ENCODE data around the gene BCKDHB.
"Not testable (repeated sequence)": the region's sequence is repeated elsewhere in the genome, so short reads cannot be mapped to it uniquely, and the experiment has no call there.

BCKDHB gene

DNA sequence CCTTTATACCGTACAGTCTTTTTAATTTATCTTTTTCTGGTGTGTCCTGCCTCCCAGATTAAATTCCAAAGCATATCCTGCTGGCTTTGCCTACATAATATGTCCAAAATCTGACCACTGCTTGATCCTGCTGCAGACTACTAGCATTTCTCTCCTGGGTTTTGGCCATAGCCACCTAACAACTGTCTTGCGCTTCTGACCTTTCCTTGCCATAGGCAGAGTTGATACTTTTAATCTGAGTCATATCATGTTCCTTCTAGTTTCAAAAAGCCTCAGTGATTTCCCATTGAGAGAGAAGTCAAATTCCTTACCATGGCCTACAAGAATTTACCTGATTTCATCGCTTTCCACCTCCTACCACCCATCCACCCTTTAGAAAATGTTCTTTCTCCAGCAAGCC lies 104.8 kb downstream of the BCKDHB start:
- FAIRE-seq = no peak

DNA sequence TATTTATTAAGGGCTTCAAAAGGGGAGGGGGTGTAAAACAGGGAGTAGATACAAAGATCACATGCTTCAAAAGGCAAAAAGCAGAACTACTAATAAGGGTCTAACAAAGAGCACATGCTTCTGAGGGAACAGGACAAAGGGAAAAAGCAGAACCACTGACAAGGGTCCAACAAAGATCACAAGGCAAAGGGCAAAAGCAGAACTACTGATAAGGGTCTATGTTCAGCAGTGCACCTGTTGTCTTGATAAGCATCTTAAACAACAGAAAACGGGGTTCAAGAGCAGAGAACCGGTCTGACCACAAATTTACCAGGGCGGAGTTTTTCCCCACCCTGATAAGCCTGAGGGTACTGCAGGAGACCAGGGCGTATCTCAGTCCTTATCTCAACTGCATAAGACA lies 105.4 kb downstream of the BCKDHB start:
- not testable (repeated sequence) for FAIRE-seq

DNA sequence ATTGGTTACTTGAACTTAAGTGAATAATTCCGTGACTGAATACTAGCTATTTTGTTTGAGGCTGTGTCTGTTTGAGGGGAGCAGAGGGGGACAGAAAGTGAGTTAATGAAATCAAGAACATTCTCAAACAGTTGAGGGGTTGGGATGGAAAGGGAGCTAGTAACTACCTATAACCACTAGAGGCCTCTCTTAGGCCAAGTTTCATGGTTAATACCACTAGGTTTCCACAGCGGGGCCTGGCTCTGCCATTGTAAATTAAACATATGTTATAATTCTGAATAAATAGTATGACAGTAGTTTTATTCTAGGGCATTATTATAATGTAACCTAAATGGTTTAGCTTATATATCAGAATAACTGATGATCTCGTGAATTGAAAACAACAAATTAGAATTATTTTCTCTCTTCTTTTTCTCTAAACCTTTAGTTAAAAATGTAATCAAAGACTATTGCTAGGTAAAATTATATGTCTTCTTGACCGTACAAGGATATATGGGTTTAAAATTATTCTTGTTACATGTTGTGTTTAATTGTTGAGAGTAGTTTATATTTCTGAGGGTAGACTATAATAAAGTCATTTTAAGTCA lies 108.1 kb downstream of the BCKDHB start:
- no peak for FAIRE-seq

DNA sequence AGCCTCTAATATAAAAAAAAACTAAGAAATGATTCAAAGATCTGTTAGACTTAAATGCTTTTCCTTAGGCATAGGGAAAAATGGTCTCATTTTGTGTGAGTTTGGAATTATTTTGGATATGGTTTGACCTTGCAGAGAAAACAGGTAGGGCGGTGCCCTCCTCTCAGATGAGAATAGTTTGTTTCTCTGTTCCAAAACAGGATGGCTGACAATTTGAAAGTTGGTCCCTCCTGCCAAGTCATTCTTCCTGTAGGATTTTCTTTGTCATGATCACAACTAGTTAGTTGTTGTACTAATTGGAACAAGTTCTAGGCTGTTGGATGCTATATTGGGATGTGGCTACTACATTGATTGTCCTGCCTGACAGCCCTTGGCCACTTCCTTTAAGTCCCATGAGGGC lies 108.6 kb downstream of the BCKDHB start:
- no peak for FAIRE-seq

DNA sequence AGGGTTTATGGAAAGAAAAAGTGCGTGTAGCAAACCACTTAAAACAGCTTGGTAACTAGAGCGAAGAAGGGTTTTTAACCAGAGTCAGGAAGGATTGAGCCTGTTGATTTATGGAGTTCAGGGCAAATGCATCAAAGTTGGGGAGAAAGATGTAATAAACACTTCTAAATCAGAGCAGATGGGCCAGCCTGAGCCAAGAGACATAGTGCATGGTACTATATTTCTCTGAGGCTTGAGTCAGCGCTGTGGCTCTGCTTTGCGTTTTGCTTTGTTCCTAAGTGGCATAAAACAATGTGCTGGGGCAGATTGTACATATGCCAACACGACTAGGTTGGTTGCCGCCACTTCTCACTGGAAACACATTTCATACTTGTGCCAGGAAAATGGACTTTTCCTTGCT lies 111.3 kb downstream of the BCKDHB start:
- FAIRE-seq = no peak

DNA sequence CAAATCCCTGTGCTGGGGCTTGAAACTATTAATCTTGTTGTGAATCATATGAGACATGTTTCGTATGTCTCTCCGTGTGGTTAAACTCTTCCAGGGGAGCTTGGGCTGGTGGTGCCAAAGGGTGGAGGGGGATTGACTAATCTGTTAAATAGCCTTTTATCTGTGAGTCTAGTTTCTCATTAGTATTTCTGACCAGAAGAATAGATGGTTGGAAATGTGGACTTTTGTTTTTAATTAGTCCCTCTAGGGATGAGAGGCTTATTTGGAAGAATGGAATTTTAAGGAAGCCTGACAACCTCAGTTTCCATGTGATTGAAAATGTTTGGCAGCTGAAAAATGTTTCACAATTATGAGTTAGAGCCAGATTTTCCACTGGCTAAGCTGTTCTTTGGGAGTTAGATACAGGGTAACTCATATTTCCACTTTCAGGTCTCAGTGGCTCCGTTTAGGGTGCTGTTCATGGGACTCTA lies 117.3 kb downstream of the BCKDHB start:
- no peak for FAIRE-seq

DNA sequence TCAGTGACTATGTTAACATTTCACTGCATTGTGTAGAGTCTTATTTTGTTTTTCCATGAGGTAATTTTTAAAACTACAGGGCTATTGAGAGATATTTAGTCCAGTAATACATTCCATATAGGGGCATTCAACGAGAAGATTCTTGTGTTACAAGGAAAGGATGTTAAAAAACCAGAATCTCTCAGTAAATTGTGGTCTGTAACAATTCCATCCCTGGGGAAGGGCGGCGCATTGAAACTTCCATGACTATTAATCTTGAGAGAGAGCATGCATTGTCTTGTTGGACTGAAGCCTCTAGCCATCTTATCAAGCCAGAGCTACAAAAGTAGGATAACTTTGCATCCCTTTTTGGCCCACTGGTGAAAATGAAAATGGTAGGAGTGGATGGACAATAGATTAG lies 119.7 kb downstream of the BCKDHB start:
- no peak for FAIRE-seq

DNA sequence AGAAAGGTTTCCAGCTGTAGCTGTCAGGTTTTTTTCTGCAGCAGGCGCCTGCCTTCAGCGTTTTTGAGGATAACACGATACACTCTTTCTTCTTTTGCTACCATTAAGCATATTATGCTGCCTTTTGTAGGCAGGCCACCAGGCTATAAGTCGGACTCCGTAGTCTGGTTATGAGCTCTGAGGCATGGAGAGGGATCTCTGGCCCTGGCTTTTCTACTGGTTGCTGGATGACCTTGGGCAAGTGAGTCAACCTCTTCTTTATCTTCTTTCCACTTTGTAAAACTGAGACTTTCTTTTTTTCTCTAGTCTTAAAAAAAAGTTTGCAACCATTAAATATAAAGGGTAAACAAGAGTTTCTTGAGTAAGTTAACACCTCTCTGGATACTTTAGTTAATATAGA lies 120.2 kb downstream of the BCKDHB start:
- FAIRE-seq = no peak

DNA sequence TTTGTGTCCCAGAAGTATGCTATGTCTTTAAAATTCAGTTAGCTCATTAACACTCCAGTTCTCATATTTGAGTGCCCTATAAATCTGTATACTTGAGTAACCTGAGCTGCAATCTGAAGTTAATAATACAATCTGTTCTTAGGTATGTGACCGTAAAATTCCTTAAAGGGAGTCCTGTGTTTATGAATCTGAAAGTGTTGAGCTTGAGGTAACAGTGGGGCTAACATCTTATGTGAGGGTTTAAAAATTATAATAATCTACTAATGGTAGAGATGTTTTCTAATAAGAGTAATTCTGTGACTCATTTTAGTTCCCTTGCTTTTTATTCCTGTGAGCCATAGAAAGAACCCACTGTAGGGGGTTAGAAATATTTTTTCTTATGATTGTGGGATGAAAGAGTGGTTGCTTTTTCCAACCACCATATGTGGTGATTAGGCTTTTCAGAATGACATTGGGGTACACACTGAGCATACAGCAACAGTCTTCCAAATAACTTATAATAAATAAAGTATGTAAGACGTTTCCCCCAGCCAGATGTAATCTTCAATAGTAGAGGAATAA lies 121.2 kb downstream of the BCKDHB start:
- FAIRE-seq = no peak

DNA sequence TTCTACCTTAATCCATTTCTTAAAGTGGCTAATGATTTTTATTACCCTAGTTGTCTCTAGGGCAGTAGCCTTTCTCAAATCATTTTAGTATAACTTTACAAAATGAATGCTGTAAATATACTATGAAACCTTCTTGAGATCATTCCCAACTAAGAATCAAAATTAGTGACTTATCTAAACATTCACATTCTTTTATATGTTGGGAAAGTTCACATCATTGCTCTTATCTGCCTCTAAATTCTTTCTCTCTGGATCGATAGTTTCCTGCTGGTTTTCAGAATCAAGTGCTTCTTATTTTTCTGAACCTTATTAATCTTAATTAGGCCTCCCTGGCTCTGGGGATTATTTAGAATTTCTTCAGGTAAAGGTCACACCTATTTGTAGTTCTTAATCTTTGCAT lies 126.8 kb downstream of the BCKDHB start:
- FAIRE-seq = no peak

DNA sequence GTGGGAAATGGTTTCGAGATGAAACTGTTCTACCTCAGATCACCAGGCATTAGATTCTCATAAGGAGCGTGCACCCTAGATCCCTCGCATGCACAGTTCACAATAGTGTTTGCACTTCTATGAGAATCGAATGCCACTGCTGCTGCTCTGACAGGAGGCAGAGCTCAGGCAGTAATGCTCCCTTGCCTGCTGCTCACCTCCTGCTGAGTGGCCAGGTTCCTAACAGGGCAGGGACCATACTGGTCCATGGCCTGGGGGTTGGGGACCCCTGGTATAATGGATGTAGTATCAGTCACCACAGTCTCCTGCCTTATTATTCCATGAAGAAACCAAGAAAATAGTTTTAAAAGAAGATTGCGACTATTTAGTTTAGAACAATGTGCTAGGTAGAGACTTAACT lies 127.5 kb downstream of the BCKDHB start:
- FAIRE-seq = no peak

DNA sequence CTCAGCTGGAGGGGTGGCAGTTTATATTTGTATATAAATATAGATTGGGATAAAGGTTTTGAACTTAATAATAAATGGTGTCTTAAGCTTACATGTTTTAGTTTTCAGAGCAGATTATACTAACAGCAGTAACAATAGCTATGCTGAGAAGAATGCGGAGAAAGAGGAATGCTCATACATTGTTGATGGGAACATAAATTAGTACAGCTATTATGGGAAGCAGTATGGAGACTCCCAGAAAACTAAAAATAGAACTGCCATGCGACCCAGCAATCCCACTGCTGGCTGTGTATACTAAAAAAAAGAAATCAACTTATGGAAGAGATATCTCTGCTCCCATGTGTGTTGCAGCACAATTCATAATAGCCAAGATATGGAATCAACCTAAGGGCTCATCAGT lies 127.9 kb downstream of the BCKDHB start:
- FAIRE-seq = no peak

DNA sequence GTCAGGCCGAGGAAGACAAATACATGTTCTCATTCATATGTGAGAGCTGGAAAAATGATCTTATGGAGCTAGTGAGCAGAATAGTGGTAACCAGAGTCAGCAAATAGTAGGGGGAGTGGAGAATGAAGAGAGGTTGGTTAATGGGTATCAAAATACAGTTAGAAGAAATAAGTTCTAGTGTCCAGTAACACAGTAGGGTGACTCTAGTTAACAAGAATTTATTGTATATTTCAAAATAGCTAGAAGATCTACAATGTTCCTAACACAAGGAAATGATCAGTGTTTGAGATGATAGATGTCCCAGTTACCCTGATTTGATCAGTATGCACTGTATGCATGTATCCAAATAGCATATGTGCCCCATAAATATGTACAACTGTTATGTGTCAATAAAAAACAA lies 128.4 kb downstream of the BCKDHB start:
- FAIRE-seq = no peak

DNA sequence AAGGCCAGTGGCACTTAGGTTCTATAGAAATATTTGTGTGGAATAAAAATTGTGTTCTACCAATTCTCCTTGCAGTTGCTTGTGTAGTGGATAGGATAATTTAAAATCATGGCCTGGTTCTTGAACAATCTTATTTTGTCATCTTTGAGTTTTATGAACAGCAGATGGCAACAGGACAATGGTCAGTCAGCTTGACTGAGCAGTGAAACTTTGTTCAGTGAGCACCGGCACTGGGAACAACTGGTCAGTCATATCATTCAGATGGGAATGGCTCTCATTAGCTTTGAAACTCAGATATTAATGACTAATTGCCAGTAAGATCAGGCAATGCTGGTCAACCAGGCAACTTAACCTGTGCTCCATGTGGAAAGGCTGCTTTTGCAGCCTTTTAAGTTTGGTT lies 129.2 kb downstream of the BCKDHB start:
- no peak for FAIRE-seq

DNA sequence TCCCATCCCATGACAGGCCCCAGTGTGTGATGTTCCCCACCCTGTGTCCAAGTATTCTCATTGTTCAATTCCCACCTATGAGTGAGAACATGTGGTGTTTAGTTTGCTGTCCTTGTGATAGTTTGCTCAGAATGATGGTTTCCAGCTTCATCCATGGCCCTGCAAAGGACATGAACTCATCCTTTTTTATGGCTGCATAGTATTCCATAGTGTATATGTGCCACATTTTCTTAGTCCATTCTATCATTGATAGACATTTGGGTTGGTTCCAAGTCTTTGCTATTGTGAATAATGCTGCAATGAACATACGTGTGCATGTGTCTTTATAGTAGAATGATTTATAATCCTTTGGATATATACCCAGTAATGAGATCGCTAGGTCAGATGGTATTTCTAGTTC lies 132.3 kb downstream of the BCKDHB start:
- not testable (repeated sequence) for FAIRE-seq

DNA sequence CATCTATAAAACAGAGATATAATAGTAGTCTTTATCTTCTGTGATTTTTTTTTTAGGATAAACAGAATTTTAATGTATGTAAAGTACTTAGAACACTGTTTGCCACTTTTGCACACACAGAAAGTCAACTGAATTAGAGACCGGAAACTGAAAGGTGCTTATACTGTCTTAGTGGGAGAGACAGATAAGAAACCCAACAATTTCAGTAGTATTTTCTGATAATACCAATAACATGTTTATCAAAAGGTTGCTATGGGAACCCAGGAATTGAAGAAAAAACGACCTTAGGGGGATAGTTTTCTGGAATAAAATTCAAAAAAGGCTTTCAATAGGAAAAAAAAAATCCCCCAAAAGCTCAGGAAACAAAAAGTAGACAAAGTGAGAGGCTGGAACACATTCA lies 138.6 kb downstream of the BCKDHB start:
- FAIRE-seq = no peak

DNA sequence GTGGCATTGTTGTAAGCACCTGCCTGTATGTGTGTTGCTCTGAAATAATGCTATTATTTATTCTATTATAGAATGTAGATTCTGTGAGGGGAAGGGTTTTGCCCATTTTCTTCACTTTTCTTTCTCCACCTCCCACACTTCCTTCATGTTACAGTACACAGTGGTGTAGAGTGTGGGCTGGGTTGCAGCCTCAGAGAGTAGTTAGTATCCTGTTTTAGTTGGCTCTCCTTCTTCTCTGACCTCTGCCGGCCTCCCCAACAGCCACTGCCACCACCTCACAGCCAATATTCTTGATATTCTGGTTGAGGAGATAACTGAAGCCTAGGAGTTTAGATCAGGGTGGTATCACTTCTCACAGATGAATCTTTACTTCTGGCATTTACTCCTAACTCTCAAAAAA lies 143.4 kb downstream of the BCKDHB start:
- no peak for FAIRE-seq

DNA sequence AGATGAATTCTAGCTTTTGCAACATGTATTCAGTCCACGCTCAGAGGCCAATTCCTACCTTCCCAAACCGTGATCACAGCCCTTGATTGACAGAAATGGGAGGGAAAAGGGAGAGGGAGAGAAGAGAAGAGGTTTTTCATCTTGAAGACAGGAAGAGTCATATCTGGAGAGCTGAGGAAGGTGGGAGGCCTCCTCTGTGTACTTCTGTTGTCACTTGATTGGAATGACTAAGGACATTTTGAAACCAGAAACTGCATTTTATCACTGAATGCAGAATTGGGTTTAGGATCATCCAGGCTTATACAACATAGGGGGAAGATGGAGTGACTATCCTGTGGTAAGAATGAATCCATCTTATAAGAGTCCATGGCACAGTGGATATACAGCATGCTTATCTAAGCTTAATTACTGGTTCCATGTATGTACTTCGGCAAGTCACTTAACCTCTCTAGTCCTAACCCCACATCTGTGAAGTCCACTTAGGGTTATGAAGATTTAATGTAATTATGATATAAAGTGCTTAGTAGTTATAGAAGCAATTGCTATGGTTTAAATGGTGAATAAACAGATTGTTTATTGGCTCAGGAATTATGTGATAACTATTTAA lies 144.0 kb downstream of the BCKDHB start:
- FAIRE-seq = no peak

DNA sequence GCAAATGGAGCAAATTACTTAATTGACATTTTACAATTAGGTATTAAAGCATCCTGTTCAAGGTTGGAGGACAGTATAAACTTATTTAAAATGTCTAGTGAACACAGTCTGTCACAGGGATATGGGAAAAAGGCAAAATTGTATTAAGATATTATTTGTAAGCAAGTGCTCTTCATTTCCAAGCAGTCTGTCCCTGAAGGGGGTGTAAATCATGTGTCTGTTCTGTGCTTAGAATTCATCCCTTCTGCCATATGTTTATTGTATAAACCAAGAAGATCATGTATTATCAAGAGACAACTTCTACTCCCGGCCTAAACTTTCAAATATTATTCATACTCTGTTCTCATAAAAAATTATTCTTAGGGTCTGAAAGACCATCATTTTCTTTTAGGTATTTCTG lies 144.8 kb downstream of the BCKDHB start:
- FAIRE-seq = no peak

DNA sequence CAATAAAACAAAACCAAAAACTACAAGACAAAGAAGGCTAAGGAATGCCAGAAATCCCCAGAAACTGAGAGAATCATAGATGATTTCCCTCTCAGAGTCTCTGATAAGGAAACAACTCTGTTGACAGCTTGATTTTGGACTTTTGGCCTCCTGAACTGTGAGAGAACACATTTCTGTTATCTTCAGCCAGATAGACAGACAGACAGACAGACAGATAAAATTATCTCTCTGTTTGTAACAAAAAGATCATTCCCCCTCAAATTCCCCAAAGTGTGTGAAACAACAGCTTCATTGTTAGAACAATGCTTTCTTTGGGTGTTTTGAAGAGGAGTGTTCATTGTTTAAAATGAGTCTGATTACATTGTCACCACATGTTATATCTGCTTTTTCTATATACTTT lies 148.2 kb downstream of the BCKDHB start:
- FAIRE-seq = no peak

DNA sequence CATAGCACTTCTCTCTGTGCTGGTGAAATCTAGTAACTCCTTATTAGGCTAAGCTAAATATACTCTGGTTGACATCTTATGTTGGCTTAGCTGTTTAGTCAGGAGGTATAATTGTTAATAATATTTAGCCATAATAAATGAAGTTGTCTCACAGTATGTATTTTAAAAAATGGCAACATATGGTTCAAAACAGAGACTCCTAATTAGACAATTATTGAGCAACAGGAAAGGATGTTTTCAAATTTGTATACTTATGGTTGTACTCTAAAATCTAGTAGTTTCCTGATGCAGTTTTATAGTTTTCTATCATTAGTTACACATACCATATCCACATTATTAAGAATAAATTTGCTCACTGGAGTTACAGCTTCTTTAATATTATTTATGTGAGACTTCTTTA lies 150.2 kb downstream of the BCKDHB start:
- FAIRE-seq = no peak

DNA sequence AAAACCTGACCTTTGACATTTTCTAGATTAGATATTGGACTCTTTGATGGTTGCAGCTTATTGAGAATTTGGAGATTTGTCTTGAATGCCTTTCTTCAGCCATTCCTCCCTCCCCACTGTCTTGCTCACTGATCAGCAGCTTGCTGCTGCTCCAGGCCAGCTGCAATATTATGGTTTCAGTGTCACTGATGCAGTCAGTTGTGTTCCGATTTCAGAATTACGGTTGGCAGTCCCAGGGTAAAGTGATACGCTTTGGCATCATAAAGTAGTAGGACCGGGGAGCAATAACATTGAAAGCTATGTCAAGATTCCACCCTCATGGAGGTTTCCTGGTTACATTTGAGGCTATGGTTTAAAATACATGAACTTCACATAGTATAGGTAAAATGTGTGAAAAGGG lies 152.6 kb downstream of the BCKDHB start:
- FAIRE-seq = no peak

DNA sequence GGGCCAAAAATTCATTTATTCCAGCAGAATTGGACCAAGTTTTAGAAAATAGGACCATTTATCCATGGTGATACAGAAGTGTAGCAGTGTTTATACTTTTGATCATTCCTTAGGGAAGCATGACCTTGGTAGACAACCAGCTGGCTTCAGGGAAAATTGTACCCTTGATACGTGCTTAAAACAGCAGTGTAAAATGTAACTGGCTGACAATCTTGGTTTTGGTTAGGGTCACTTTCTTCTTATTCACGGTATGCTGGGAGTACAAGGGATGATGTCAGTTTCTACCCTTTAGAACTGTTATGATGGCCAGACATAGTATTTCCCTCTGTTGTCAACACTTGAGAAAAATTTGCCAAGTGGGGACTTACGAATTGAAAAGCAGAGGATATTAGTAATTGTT lies 157.1 kb downstream of the BCKDHB start:
- FAIRE-seq = no peak

DNA sequence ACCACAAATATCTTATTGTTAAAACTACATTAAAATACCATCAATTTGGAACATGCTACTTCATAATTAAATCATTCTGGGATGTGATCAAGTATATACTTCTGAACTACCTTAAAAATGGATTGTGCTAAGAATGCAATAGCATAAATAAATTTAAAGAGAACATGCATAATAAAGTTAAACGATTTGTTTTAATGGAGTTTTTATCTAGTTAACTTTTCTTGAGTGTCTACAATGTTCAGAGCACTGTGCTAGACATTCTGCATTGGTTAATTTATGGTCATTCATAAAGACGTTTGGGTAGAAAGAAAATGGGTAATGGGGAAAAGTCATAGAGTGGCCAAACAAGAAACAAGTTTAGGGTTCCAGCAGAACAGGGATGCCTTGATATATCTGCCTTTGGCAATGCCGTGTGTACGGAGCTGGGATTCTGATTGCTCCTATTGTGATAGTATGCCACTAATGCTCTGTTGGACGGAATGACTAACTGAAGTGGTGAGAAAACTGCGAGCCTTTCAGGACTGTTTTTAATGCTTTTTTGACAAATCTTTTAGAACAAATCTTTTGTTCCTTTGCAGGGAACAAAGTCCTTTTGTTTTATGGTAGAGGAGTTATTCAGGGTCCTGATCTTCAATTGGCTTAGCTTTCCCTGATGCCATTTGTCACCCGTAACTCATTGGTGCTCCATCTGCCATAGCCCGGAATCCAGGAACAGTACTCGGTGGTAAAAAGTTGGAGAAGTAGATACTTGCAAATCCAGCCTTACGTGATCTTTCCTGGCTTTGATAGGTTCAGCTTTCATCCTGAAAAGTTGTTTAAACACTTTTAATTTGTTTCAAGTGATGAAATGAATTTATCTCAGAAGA lies 162.6 kb downstream of the BCKDHB start:
- FAIRE-seq = no peak
